GDM1 (cell line): ENCODE measurements around the gene AGT.
"Not testable (repeated sequence)": the region's sequence is repeated elsewhere in the genome, so short reads cannot be mapped to it uniquely, and the experiment has no call there.

Source experiments
- DNase-seq: peaks from one replicate; lab custom pipeline; 2025; lab: John Stamatoyannopoulos, UW

The AGT gene

DNA sequence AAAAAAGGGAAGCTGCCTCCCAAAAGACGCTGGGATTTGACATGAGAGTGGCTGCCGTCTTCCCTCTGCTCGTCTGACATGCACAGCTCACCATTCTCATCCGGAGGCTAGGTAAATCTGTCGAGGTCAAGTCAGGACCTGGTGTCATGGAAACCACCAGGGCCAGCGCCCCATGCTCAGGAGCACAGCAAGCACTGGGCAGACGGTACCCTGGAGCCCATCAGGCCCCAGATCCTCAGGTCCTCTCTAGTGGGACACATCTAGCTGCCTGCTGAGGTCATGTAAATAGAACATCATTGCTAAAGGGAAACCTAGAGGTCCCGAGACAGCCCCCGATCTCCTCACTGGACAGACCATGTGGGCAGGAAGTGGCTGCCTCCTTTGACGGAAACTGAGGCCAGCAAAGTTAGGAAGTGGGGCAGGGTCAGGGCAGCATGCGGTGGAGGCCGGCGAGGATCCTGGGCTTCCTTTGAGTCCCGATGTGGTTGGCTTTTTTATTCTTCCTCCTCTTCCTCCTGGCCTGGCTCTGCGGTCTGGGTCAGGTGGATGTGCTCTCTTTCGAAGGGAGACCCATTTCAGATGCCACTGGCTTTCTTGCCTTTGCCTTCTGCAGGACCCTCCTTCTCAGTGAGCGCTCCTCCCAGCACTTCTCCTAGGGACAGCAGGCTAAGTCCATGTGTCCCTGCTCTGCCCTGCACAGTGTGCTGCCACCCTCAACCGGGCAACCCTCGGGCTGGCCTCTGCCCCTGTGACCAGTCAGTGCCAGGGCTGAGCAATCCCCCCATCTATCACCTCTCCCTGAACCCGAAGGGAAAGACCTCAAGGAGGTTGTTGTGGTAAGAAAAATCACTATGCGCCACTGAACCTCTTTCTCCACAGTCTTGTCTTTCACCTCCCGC lies 5.9 kb downstream of the AGT start:
- no peak for DNase-seq

DNA sequence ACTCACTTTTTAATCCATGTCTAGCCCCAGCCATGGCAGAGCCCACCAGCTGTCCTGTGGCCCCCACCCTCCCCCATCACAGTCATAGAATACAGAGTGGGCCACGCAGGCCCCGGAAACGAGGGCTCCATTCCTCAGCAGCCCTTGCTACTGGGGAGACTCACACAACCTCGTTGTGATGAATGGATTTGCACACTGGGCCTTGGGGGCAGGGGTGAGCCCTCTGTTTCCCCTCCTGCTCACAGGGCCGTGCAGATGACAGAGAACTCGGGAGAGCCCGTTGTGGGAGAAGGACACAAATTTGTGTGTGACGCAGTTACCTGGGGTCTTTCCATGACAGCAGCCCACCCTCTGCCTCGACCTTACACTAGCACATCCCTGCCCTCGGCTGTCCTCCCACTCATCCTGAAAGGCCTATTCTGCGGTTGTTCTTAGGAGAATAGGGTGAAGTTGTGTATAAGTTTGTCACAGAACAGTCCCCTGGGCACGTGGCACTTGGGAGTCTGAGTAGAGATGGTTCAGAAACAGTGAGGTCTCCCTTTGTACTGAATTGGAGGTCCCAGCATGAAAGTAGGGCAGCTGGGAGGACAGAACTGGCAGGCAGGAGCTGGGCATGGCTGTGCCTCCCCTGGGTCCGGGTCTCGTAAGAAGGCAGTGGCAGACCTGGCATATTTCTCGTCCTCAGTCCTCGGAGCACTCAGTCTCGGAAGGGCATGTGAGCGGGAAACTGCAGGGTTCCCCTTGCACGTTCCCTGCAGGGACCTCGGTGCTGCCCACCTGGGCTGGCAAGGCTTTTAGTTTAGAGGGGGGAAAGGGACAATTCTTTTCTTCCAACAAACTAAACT lies 6.8 kb downstream of the AGT start:
- no peak for DNase-seq

DNA sequence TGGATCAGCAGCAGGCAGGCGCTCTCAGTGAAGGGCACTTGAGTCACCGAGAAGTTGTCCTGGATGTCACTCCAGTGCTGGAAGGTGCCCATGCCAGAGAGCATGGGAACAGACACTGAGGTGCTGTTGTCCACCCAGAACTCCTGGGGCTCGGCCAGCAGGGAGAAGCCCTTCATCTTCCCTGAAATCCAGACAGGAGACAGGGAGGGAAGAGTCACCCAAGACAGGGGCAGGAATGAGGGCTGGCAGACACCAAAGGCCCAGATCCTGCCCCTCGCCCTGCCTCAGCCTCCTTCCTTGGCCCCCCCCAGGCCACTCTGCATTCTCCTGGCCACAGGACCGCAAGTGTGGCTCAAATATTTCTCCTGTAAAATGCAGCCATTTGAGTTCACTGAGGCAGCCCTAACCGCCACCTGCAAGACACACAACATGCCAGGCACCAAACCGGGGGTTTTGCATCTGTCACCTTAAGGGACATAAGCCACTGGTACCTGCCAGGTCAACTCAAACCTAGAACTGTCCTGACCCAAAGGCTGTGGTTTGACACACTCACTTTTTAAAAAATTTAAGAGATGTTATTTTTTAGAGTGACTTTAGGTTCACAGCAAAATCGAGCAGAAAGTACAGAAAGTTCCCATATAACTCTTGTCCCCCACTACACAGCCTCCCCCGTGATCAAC lies 7.8 kb downstream of the AGT start:
- no peak for DNase-seq

DNA sequence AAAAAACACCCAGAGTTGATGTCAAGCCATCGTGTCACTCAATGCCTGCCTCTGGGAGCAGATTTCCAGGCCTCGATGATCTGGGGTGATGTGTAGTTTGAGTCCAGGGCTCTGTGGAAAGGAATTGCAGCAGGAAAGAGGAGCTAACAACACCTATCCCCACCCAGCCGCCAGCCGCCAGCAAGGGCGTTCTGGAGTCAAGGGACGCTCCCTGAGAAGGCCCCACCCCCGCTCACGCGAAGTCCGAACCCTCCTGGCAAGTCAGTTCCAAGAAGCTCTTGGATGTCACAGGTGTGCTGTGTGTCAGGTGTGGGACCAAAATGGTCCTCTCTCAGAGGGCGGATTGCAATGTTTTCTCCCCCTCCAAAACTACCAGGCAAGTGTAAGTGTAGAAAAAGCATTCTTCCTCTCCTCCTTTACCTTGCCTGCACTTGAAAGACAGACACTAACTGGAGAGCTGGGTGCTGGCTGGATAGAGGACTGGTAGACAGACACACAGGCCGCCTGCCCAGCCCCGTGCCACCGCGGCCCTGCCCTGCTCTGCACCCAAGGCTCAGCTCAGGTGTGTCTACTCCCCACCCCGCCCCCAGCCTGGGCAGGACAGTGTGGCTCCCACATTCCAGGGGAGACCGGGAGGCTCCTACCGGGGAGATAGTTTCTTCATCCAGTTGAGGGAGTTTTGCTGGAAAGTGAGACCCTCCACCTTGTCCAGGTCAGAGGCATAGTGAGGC lies 8.5 kb downstream of the AGT start:
- DNase-seq, result no peak

DNA sequence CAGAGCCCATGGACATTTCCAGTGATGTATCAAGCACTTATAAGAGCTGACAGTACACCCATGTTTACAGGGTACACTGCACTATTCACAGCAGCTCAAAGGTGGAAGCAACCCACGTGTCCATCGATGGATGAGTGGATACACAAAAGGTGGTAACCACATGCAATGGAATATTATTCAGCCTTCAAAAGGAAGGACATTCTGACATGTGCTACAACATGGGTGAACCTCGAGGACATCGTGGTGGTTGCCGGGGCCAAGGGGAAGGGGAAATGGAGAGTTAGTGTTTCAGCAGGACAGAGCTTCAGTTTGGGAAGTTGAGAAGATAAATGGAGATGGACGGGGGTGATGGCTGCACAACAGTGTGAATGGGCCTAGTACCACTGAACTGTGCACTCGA lies 9.1 kb downstream of the AGT start:
- no peak for DNase-seq

DNA sequence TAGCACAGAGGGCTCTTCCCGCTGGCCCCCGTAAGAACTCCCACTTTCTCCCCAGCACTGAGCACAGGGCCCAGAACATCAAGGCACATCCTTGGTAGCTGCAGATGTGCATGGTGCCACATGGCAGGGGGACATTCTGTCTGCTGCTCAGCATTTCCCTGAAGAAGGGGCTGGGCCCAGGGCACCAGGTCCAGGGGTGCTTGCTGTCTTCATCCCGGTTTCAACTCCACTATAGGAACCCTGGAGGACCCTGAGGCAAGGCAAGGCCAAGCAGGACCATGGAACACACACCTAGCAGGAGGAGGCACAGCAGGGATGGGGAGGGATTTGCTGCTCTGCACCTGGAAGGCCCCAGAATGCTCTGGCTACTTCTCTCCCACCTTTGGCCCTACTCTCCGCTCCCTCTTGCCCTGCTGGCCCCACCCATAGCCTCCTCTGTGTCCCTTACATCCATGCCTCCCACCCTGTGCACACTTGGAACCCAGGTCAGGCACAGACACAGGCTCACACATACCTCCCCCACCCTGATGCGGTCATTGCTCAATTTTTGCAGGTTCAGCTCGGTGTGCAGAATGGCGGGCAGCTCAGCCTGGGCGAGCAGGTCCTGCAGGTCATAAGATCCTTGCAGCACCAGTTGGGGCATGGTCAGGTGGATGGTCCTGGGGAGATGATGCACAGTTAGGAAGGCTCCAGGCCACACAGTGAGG lies 10.1 kb downstream of the AGT start:
- DNase-seq, result no peak

DNA sequence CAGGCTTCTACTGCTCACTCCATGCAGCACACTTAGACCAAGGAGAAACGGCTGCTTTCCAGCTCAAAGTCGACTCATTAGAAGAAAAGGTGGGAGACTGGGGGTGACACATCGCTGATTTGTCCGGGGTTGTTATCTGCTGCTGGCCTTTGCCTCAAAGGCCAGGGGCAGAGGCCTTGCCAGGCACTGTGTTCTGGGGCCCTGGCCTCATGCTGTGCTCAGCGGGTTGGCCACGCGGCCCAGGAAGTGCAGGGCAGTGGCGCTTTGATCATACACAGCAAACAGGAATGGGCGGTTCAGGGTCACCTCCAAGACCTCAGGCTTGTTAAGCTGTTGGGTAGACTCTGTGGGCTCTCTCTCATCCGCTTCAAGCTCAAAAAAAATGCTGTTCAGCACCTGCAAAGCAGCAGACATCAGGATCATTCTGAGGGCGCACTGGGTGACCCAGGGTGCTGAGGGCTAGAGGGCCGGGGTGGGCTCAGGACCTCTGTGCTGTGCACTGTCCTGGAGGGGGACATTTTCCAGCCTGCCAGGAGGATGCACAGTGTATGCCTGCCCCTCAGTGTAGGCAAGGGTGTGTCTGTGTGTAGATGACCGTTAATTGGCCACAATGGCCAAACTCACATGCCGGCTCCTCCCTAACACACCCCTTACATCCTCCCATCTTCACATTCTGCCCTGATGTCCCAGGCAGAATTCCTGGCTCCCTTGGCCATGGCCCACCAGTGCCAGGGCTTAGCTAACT lies 10.8 kb downstream of the AGT start:
- DNase-seq, result no peak

DNA sequence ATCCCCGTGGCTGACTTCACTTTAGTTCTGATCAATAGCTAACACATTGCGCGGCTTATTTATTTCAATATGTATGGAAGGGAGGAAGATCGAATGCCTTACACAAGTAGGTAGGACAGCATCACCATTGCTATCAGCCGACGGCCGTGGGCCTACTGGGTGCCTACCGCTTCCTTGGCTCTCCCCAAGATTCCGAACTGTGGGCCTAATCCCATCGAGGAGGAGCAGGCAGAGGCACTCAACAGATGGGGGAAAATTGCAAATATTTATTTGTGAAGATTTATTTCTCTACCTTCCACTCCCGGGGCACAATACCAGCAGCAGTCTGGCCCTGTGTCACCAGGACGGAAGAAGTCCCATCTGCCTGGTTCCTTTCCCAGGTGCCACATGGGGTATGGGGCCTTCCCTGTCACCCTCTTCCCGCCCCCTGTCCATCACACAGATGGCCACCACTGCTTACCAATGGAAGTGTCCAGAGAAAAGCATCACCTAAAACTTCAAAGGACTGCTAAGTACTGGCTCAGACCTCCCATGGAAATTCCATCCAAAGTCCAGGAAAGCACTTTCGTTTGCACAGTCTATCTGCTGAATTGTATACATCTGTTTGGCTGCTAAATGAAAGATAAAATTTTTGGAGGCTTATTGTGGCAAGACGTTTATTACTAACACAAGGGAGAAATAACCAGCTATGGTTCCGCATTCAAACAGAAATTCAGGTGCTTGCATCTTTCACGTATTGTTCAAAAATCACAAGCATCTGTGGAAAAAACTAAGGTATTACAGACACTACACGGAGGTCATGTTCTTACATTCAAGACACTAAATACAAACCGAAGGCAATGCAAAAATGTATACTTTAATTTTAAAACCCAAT lies 11.8 kb downstream of the AGT start:
- no peak for DNase-seq

DNA sequence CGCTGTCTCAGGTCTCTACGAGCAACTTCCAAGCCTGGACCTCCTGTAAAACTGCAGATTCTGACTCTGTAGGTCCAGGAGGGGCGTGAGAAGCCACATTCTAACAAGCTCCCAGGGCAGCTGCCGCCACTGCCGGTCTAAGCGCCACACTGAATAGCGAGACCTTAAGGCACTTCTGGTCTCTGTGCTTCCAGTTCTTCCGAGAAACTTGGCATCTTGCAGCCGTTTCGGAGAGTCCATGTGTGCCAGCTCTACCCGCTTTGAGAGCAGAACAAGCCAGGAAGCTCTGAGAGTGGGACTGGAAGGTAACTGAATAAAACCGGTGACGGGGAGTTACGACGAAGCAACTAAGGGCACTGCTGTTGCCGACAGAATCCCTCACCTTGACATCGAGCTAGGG lies 12.5 kb downstream of the AGT start:
- no peak for DNase-seq

DNA sequence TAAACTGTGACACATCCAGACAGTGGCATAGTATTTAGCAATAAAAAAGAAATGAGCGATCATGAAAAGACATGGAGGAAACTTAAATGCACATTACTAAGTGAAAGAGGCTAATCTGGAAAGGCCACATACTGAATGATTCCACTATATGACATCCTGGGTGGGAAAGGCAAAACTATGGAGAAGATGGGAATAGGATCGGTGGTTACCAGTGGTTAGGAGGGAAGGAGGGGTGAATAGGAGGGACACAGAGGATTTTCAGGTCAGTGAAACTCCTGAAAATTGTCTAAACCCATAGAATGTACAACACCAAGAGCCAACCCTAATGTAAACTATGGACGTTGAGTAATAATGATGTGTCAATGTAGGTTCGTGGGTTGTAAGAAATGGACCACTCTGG lies 13.8 kb downstream of the AGT start:
- DNase-seq, result no peak

DNA sequence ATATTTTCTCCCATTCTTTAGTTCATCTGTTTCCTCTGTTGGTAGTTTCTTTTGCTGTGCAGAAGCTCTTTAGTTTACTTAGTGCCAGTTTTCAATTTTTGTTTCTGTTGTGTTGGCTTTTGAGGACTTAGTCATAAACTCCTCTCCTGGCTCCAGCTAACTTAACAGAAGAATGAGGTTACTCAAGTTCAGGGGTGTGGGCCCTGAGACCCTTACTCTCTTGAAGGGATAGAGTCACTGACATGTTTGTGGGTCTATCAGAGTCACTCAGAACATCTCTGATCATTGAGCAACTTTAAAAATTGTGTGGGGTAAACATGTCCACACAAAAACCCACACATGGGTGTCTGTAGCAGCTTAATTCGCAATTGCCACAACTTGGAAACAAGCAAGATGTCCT lies 14.2 kb downstream of the AGT start:
- DNase-seq, result no peak

DNA sequence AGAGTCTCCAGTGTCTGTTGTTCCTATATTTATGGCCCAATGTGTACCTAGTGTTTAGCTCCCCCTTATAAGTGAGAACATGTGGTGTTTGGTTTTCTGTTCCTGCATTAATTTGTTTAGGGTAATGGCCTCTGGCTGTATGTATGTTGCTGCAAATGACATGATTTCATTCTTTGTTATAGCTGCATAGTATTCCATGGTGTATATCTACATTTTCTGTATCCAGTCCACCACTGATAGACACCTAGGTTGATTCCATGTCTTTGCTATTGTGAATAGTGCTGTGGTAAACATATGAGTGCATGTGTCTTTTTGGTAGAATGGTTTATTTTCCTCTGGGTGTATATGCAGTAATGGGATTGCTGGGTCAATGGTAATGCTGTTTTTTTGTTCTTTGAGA lies 15.0 kb downstream of the AGT start:
- DNase-seq, result not testable (repeated sequence)

DNA sequence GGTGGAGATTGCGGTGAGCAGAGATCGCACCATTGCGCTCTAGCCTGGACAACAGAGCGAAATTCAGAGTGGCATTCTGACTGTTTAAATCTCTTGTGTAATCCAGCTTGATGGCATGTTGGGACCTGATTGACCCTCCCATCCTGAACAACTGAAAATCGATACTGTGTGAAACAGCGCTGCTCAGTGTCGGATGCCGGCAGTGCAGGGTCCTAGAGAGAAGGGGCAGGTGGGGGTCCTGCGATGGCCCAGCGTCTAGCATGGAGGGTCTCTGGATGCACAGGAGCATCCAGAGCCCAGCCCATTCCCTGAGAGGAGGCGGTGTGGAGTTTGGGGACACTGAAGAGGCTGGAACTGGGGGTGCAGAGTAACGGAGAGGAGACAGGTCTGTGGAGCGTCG lies 15.8 kb downstream of the AGT start:
- no peak for DNase-seq

DNA sequence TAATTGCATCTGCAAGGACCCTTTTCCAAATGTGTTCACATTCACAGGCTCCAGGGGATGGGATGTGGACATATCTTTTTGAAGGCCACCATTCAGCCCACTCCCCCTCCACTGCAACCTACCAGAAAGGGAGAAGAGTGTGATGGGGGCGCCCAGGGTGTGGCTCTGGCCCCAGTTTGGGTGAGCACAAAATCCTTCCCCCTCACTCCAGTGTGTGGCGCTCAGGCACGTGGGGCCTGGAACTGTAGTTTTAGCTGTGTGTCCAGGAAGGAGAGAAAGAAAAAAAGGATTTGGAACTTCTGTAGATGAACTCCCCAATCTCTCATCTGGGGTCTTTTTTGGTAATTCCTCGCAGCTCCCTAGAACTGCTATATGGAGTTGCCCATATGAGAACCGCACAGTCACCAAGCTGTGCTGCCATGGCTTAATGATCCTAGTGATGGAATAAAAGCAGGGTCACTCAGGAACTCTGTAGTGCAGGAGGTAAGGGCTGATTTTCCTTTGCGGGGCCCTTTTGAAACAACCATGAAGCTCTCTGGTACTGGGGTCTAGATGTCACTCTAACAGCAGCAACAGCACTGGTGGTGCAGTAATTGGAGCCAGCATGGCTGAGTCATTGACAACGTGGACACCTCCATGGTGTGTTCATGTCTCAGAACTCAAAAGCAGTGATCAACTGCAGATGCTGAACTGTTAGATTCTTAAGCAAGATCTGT lies 17.0 kb downstream of the AGT start:
- no peak for DNase-seq

DNA sequence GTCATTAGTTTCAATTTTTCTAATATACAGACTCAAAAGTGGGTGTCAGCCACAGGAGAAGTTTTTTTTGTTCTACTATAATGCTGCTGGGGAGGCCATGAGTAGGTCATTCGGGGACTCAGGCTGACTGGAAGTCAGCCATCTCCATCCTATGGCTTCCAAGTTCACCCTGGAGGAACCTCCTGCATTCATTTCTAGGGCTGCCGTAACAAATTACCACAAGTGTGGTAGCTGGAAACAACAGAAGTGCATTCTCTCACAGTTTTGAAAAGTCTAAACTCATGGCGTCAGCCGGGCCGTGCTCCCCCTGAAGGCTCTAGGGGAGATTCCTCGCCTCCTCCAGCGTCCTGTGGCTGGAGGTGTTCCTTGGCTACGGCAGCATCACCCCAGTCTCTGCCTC lies 17.7 kb downstream of the AGT start:
- no peak for DNase-seq

DNA sequence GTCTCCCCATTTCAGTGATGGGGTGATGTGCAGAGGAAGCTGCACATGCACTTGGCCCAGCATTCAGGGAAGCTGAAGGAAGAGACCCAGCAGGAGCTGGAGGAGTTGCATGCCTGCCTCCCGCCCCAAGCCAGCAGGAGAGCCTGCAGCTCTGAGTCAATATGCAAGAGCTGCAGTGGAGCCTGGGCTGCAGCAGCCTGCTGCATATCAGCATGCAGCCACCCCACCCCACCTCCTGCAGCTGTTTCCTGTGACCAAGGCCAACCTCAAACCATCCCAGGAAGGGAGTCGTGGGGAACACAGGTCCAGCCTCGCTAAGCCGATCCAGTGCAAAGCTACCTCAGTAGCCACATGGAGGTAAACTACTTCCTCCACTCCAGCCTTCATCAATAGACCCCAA lies 18.9 kb downstream of the AGT start:
- DNase-seq, result no peak

DNA sequence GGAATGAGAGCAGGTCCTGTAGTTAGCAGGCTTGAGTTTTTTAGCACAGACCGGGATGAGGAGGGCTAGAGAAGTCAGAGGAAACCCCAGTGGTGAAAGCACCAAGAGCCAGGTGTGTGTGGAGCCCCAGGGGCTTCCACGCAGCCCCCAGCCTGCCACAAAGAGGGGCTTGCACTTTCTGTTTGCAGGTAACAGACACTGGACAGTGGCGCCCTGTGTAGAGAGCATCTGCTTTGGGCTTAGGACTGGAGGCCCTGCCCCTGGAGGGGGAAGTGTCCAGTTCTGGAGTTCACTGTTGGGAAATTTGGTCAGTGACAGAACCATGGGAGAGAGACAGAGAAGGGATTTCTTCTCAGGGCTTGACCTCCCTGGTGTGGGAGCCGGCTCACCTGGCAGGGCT lies 19.5 kb downstream of the AGT start:
- no peak for DNase-seq

DNA sequence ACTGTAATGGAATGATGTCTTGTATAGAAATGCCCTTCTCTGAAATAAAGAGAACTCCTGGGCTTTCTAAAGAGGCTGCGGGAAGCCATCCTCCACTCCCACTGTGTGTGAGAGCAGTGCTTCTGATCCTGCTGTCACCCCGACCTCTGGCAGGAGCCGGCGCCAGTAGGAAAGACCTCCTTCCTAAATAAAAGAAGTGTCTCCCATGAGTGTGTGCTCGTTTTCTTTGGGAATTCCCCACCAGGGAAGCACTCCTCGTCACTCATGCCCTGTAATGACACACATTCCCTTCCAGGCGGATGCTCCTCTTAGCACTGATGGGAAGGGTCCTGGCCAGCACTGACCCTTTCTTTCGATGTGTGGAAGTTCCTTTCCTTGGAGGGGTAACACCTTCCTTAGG lies 20.1 kb downstream of the AGT start:
- no peak for DNase-seq

DNA sequence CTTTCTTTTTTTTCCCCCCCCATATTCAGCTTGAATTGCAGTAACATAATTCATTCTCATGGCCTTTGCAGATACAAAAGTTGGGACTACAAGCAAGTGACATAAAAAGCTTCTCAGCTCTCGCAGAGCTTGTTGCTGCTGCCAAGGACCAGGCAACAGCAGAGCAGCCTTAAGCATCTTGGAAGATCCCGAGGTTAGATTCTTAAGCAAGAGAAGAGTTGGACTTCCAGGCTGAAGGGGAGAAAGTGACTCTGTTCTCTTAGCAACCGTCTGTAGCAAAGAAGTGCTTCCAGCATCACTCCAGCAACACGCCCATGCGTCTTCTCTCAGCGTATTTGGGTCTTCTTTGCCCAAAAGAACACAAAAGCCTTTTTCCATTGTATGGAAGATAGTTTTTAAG lies 20.7 kb downstream of the AGT start:
- DNase-seq, result no peak
